Placental pericyte (primary cell): Measurements from ENCODE around the gene FAM171A1. TPM values are rescaled to one million over a fixed set of nuclear protein-coding genes. Genes with fewer than 3 reads are reported as not detected.

Experiments
- small RNA-seq: library from RNA; depleted of rRNA; stranded (forward); fragments of <200 nt; gene quantifications from one replicate; pipeline ENCODE3, GENCODE V24; 2012; ENCODE audit warnings: low replicate concordance
- total RNA-seq: library from RNA; depleted of rRNA; stranded (reverse); fragments of >200 nt; gene quantifications from 2 replicates; pipeline ENCODE4 v1.2.3, GENCODE V29; 2012

FAM171A1 gene
- 18.9 and 21.4 TPM in 2 replicates for total RNA-seq

DNA sequence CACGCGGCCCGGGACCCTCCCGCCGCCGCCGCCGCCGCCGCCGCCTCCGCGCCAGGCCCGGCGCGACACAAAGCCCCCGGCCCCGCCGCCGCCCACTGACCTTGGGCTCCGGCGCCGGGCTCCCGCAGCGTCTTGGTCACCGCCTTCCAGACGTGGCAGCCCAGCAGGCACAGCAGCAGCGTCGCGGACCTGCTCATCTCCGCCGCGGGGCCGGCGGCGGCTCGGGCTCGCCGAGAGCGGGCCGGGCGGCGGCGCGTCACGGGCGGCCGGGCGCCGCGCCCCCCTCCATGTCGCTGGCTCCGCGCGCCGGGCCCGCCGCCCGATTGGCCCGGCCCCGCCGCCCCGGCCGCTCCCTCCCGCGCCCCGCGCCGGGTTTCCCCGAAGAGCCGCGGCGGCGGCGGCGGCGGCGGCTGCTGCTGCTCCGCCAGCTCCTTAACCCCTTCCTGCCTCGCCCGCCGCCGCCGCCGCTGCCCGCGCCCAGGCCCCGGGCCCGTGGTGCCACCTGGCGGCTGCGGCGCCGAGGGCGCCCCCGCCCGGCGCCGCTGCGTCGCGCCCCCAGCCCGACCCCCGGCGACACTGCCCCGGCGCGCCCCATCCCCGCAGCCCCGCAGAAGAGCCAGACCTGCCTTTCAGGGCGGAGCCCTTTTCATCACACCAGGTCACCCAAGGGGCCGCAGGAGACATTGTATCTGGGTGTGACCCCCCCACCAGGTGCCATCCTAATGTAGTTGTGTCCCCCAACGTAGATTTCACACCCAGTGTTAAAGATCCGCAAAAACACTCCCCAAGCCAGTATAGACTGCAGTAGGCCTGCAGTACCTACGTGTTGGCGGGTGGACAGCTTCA is at the start of gene FAM171A1:
Gene FAM171A1 (minus strand): TSS at position 434 of the 846 bp plus-strand sequence. CDS start 237 bp downstream, at position 197.

DNA sequence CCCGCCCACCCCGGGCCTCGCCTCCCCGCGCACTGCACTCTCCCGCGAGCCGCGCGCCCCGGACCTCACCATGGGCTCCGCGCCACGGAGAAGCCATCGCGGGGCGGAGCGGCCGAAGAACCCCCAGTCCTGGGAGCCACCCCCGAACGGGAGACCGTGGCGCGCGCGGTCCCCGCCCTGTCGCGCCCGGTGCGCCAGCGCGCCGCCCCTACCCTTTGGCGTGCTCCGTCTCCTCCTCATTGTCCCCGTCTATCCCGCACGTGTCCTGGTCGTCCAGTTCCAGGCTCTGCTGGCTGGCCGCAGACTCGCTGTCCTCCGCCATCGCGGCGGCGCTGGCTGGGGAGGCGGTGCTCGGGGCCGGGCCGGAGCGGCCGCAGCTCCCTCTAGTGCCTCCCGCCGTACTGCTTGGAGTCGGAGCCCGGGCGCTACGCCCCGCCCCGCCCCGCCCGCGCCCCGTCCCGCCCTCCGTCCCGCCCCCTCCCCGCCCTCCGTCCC is 202.8 kb downstream of the FAM171A1 start, which contains the start of gene NMT2:
Gene NMT2 (minus strand): TSS at position 403 of the 495 bp plus-strand sequence. CDS start 81 bp downstream, at position 322.

Small RNAs within 50 kb of the gene (small RNA-seq; reads per million reads assigned to genes)
- gene AL590365.1 = not detected

Other genes with a start within 250 kb of the FAM171A1 start
- 25.6 and 35.6 TPM in 2 replicates for gene NMT2, start 202.6 kb downstream of the FAM171A1 start, total RNA-seq